ENCODE measurements around the gene ISG20L2.

The ISG20L2 gene

GRCh38 chr1:156728599-156729462 is at the start of gene ISG20L2:
Gene ISG20L2, minus strand, starts transcription at chr1:156728766. Its CDS starts 1,114 bp downstream, at chr1:156727652.
- H3K27me3 ChIP-seq (replicated peaks; ENCODE audit: control insufficient read depth, insufficient read depth, low read length) = no peaks in the 10 kb centered on the region
- peak; percentile 99 for DNase-seq (ENCODE audit: low read depth)
- peak within 1 kb of the TSS; percentile 100 for H3K4me3 ChIP-seq (ENCODE audit: low read length)
- peaks cover 36% of the 10 kb centered on the region for H3K4me1 ChIP-seq (ENCODE audit: control insufficient read depth, insufficient read depth, low read length)
- H3K36me3 ChIP-seq (ENCODE audit: control insufficient read depth, insufficient read depth, low read length, severe bottlenecking) = peaks cover 20% of the 10 kb centered on the region
- no peaks in the 10 kb centered on the region for H3K9me3 ChIP-seq (ENCODE audit: control insufficient read depth, low read length)
- H3K9ac ChIP-seq (ENCODE audit: low read length) = peak within 1 kb of the TSS; percentile 97

- no peaks in the 10 kb centered on the region for H3K27me3 ChIP-seq (replicated peaks; ENCODE audit: control insufficient read depth, insufficient read depth, low read length)
- no peak overlapping the region for H3K4me3 ChIP-seq (ENCODE audit: low read length)
- no peak overlapping the region for H3K9ac ChIP-seq (ENCODE audit: low read length)
- peaks cover 9% of the 10 kb centered on the region for H3K36me3 ChIP-seq (ENCODE audit: control insufficient read depth, insufficient read depth, low read length, severe bottlenecking)
- peaks cover 39% of the 10 kb centered on the region for H3K4me1 ChIP-seq (ENCODE audit: control insufficient read depth, insufficient read depth, low read length)
- DNase-seq (ENCODE audit: low read depth) = no peak
- H3K9me3 ChIP-seq (ENCODE audit: control insufficient read depth, low read length) = no peaks in the 10 kb centered on the region
These were observed 49.0 kb upstream of the ISG20L2 start for GRCh38 chr1:156777573-156777972.

- no peak overlapping the region for H3K9ac ChIP-seq (ENCODE audit: low read length)
- H3K36me3 ChIP-seq (ENCODE audit: control insufficient read depth, insufficient read depth, low read length, severe bottlenecking) = peaks cover 5% of the 10 kb centered on the region
These were observed 48.4 kb upstream of the ISG20L2 start for GRCh38 chr1:156776942-156777341.

GRCh38 chr1:156775799-156776198 is 47.2 kb upstream of the ISG20L2 start:
- Histone ChIP-seq H3K9ac (ENCODE audit: low read length) (no peak overlapping the region), H3K4me3 (ENCODE audit: low read length) (no peak overlapping the region), H3K27me3 (replicated peaks; ENCODE audit: control insufficient read depth, insufficient read depth, low read length) (no peaks in the 10 kb centered on the region), H3K36me3 (ENCODE audit: control insufficient read depth, insufficient read depth, low read length, severe bottlenecking) (peaks cover 11% of the 10 kb centered on the region), H3K4me1 (ENCODE audit: control insufficient read depth, insufficient read depth, low read length) (peaks cover 21% of the 10 kb centered on the region), H3K9me3 (ENCODE audit: control insufficient read depth, low read length) (no peaks in the 10 kb centered on the region)
- no peak for DNase-seq (ENCODE audit: low read depth)

More at GRCh38 chr1:156776942-156777341, 48.4 kb upstream of the ISG20L2 start:
- no peak for DNase-seq (ENCODE audit: low read depth)
- Histone ChIP-seq H3K4me1 (ENCODE audit: control insufficient read depth, insufficient read depth, low read length) (peaks cover 32% of the 10 kb centered on the region), H3K9me3 (ENCODE audit: control insufficient read depth, low read length) (no peaks in the 10 kb centered on the region), H3K4me3 (ENCODE audit: low read length) (no peak overlapping the region), H3K27me3 (replicated peaks; ENCODE audit: control insufficient read depth, insufficient read depth, low read length) (no peaks in the 10 kb centered on the region)

- H3K9ac ChIP-seq (ENCODE audit: low read length) = no peak overlapping the region
- no peaks in the 10 kb centered on the region for H3K9me3 ChIP-seq (ENCODE audit: control insufficient read depth, low read length)
- H3K27me3 ChIP-seq (replicated peaks; ENCODE audit: control insufficient read depth, insufficient read depth, low read length) = no peaks in the 10 kb centered on the region
- H3K4me1 ChIP-seq (ENCODE audit: control insufficient read depth, insufficient read depth, low read length) = peaks cover 33% of the 10 kb centered on the region
- H3K36me3 ChIP-seq (ENCODE audit: control insufficient read depth, insufficient read depth, low read length, severe bottlenecking) = peaks cover 19% of the 10 kb centered on the region
- no peak for DNase-seq (ENCODE audit: low read depth)
- H3K4me3 ChIP-seq (ENCODE audit: low read length) = peak overlapping the region; percentile 35
These were observed 45.0 kb upstream of the ISG20L2 start for GRCh38 chr1:156773607-156774006.

- Histone ChIP-seq H3K9me3 (ENCODE audit: control insufficient read depth, low read length) (no peaks in the 10 kb centered on the region), H3K4me1 (ENCODE audit: control insufficient read depth, insufficient read depth, low read length) (peaks cover 37% of the 10 kb centered on the region), H3K27me3 (replicated peaks; ENCODE audit: control insufficient read depth, insufficient read depth, low read length) (no peaks in the 10 kb centered on the region), H3K36me3 (ENCODE audit: control insufficient read depth, insufficient read depth, low read length, severe bottlenecking) (peaks cover 19% of the 10 kb centered on the region), H3K9ac (ENCODE audit: low read length) (peak overlapping the region; percentile 23), H3K4me3 (ENCODE audit: low read length) (peak overlapping the region; percentile 35)
- DNase-seq (ENCODE audit: low read depth) = no peak
These were observed 44.3 kb upstream of the ISG20L2 start for GRCh38 chr1:156772728-156773497.

GRCh38 chr1:156772222-156772621 is 43.7 kb upstream of the ISG20L2 start:
- H3K4me3 ChIP-seq (ENCODE audit: low read length) = no peak overlapping the region

GRCh38 chr1:156768610-156769295 is 40.2 kb upstream of the ISG20L2 start:
- no peak for DNase-seq (ENCODE audit: low read depth)
- peaks cover 39% of the 10 kb centered on the region for H3K4me1 ChIP-seq (ENCODE audit: control insufficient read depth, insufficient read depth, low read length)

More at GRCh38 chr1:156772222-156772621, 43.7 kb upstream of the ISG20L2 start:
- Histone ChIP-seq H3K27me3 (replicated peaks; ENCODE audit: control insufficient read depth, insufficient read depth, low read length) (no peaks in the 10 kb centered on the region), H3K9me3 (ENCODE audit: control insufficient read depth, low read length) (no peaks in the 10 kb centered on the region), H3K36me3 (ENCODE audit: control insufficient read depth, insufficient read depth, low read length, severe bottlenecking) (peaks cover 19% of the 10 kb centered on the region), H3K9ac (ENCODE audit: low read length) (no peak overlapping the region), H3K4me1 (ENCODE audit: control insufficient read depth, insufficient read depth, low read length) (peaks cover 37% of the 10 kb centered on the region)
- no peak for DNase-seq (ENCODE audit: low read depth)

GRCh38 chr1:156767879-156768604 is 39.5 kb upstream of the ISG20L2 start:
- peak; percentile 67 for DNase-seq (ENCODE audit: low read depth)
- Histone ChIP-seq H3K9ac (ENCODE audit: low read length) (peak overlapping the region; percentile 100), H3K4me3 (ENCODE audit: low read length) (peak overlapping the region; percentile 98), H3K36me3 (ENCODE audit: control insufficient read depth, insufficient read depth, low read length, severe bottlenecking) (peaks cover 14% of the 10 kb centered on the region), H3K27me3 (replicated peaks; ENCODE audit: control insufficient read depth, insufficient read depth, low read length) (no peaks in the 10 kb centered on the region), H3K4me1 (ENCODE audit: control insufficient read depth, insufficient read depth, low read length) (peaks cover 32% of the 10 kb centered on the region), H3K9me3 (ENCODE audit: control insufficient read depth, low read length) (no peaks in the 10 kb centered on the region)

More at GRCh38 chr1:156768610-156769295, 40.2 kb upstream of the ISG20L2 start:
- Histone ChIP-seq H3K4me3 (ENCODE audit: low read length) (peak overlapping the region; percentile 98), H3K36me3 (ENCODE audit: control insufficient read depth, insufficient read depth, low read length, severe bottlenecking) (peaks cover 18% of the 10 kb centered on the region), H3K9me3 (ENCODE audit: control insufficient read depth, low read length) (no peaks in the 10 kb centered on the region), H3K27me3 (replicated peaks; ENCODE audit: control insufficient read depth, insufficient read depth, low read length) (no peaks in the 10 kb centered on the region), H3K9ac (ENCODE audit: low read length) (peak overlapping the region; percentile 100)

GRCh38 chr1:156767101-156767878 is 38.7 kb upstream of the ISG20L2 start, which contains the start of gene PRCC:
Gene PRCC, plus strand, starts transcription at chr1:156767535. Its CDS starts 237 bp downstream, at chr1:156767772.
- no peaks in the 10 kb centered on the region for H3K27me3 ChIP-seq (replicated peaks; ENCODE audit: control insufficient read depth, insufficient read depth, low read length)
- peak within 1 kb of the TSS; percentile 100 for H3K9ac ChIP-seq (ENCODE audit: low read length)
- no peaks in the 10 kb centered on the region for H3K9me3 ChIP-seq (ENCODE audit: control insufficient read depth, low read length)
- H3K4me1 ChIP-seq (ENCODE audit: control insufficient read depth, insufficient read depth, low read length) = peaks cover 27% of the 10 kb centered on the region
- H3K36me3 ChIP-seq (ENCODE audit: control insufficient read depth, insufficient read depth, low read length, severe bottlenecking) = peaks cover 14% of the 10 kb centered on the region
- DNase-seq (ENCODE audit: low read depth) = peak; percentile 99
- peak within 1 kb of the TSS; percentile 98 for H3K4me3 ChIP-seq (ENCODE audit: low read length)

Measured in adipocyte (in vitro differentiated cells).